Right ventricle myocardium superior (tissue), 1 donor: ENCODE data around the gene KSR2. TPM values are rescaled to one million over a fixed set of nuclear protein-coding genes. Genes with fewer than 3 reads are reported as not detected.
A peak's percentile ranks its signal among the peaks of the same experiment; 100 is the strongest.
"Not testable (repeated sequence)": the region's sequence is repeated elsewhere in the genome, so short reads cannot be mapped to it uniquely, and the experiment has no call there.

Experiments used
- ATAC-seq: fragments of 200-7000 bp; cut with Tn5 transposase; one replicate; pipeline ENCODE4 v1.9.1; 2020; ENCODE audit warnings: mild to moderate bottlenecking; ENCODE audit not compliant: poor library complexity
- DNase-seq: peaks from one replicate; pipeline ENCODE4 v3.0.0-alpha.2; 2020
- intact Hi-C: fragments of 100-400 bp; cut with DNase I; formaldehyde crosslinking; loops from one replicate; pipeline ENCODE4 v1.11.2; 2022
- total RNA-seq: library from RNA; stranded (reverse); fragmentation: NEBNext Ultra II Directional; extraction: Animal tissue kit (Norgen Biotek cat#: 25700); gene quantifications from one replicate; pipeline ENCODE4 v1.2.1, GENCODE V29; 2021
- donor health status: DM: no; HTN: yes; CAD: no; lungs with severe emphysema.

KSR2 gene
- total RNA-seq, 1 donor from 2014 or later, result not detected

GRCh38 chr12:117903110-117903840 is 65.5 kb downstream of the KSR2 start:
- intact Hi-C loops, result no loop called here
- ATAC-seq, result no peak

GRCh38 chr12:117901631-117902030 is 67.2 kb downstream of the KSR2 start:
- ATAC-seq, result no peak
- DNase-seq, result no peak
- intact Hi-C loops, result no loop called here

More at GRCh38 chr12:117903110-117903840, 65.5 kb downstream of the KSR2 start:
- DNase-seq, result no peak

- DNase-seq (no peak), ATAC-seq (no peak)
- intact Hi-C loops, result no loop called here
These were observed 68.2 kb downstream of the KSR2 start for GRCh38 chr12:117900561-117900960.

- DNase-seq (no peak), ATAC-seq (no peak)
- intact Hi-C loops, result no loop called here
These were observed 71.2 kb downstream of the KSR2 start for GRCh38 chr12:117897372-117898161.

- intact Hi-C loops, result no loop called here
- DNase-seq (no peak), ATAC-seq (no peak)
These were observed 72.8 kb downstream of the KSR2 start for GRCh38 chr12:117896009-117896408.

- intact Hi-C loops, result no loop called here
- ATAC-seq, result no peak
- DNase-seq, result no peak
These were observed 76.3 kb downstream of the KSR2 start for GRCh38 chr12:117892441-117892840.

- ATAC-seq, intact Hi-C loops, DNase-seq: not testable (repeated sequence)
These were observed 77.5 kb downstream of the KSR2 start for GRCh38 chr12:117891265-117891664.

- DNase-seq (no peak), ATAC-seq (peak; percentile 48)
- intact Hi-C loops, result no loop called here
These were observed 78.1 kb downstream of the KSR2 start for GRCh38 chr12:117890644-117891043.

GRCh38 chr12:117890137-117890536 is 78.7 kb downstream of the KSR2 start:
- ATAC-seq (no peak), DNase-seq (no peak)
- intact Hi-C loops, result no loop called here

- DNase-seq (no peak), ATAC-seq (no peak)
- intact Hi-C loops, result no loop called here
These were observed 79.7 kb downstream of the KSR2 start for GRCh38 chr12:117889098-117889497.

GRCh38 chr12:117885211-117885610 is 83.6 kb downstream of the KSR2 start:
- intact Hi-C loops, result no loop called here
- ATAC-seq (no peak), DNase-seq (no peak)

GRCh38 chr12:117884161-117884560 is 84.6 kb downstream of the KSR2 start:
- ATAC-seq (no peak), DNase-seq (no peak)
- intact Hi-C loops, result no loop called here

- DNase-seq (no peak), ATAC-seq (no peak)
- intact Hi-C loops, result no loop called here
These were observed 86.1 kb downstream of the KSR2 start for GRCh38 chr12:117882603-117883184.

- intact Hi-C loops, result no loop called here
- DNase-seq, result no peak
- no peak for ATAC-seq
These were observed 86.6 kb downstream of the KSR2 start for GRCh38 chr12:117882181-117882580.

GRCh38 chr12:117881517-117881916 is 87.3 kb downstream of the KSR2 start:
- no peak for ATAC-seq
- intact Hi-C loops, result no loop called here
- DNase-seq, result no peak

GRCh38 chr12:117878605-117879004 is 90.2 kb downstream of the KSR2 start:
- no peak for ATAC-seq
- intact Hi-C loops, result loop anchor here (10.0 kb wide), 3 partner anchors 136 to 496 kb away; partner anchors contain the start of genes RFC5, SUDS3, TAOK3 and VSIG10
- DNase-seq, result no peak

GRCh38 chr12:117876436-117876816 is 92.4 kb downstream of the KSR2 start:
- DNase-seq (no peak), ATAC-seq (no peak)
- intact Hi-C loops, result loop anchor here (10.0 kb wide), 3 partner anchors 138 to 498 kb away; partner anchors contain the start of genes RFC5, SUDS3, TAOK3 and VSIG10

- intact Hi-C loops, result loop anchor here (10.0 kb wide), 3 partner anchors 139 to 499 kb away; partner anchors contain the start of genes RFC5, SUDS3, TAOK3 and VSIG10
- DNase-seq, result peak; percentile 46
- no peak for ATAC-seq
These were observed 92.9 kb downstream of the KSR2 start for GRCh38 chr12:117875744-117876435.
